HEK293 (cell line): Measurements from ENCODE around the gene ABCB11.

Experiments
- CTCF ChIA-PET: fragments of 350-600 bp; formaldehyde crosslinking; extraction: SDS; loops from one replicate; lab custom pipeline; 2021; ENCODE audit warnings: antibody characterized with exemption; lab: Yijun Ruan, JAX
- POLR2A ChIA-PET: fragments of 300-600 bp; formaldehyde crosslinking; extraction: SDS; loops from one replicate; lab custom pipeline; 2020; ENCODE audit warnings: antibody characterized with exemption, inconsistent platforms; lab: Yijun Ruan, JAX
- H3K27ac ChIP-seq: fragments of 200-500 bp; sonication (Bioruptor generic); 2 replicates; pipeline ENCODE4 v1.5.1; 2014; ENCODE audit warnings: low read depth, low read length, control low read depth, inconsistent platforms; ENCODE audit errors: extremely low read depth
- H3K36me3 ChIP-seq, 2 experiments: fragments of 200-500 bp in 1 of 2; sonication (Bioruptor generic) in 1 of 2; 1 replicate in 1 of 2; 2 replicates in 1 of 2; pipeline ENCODE4 v1.5.1; 2014 to 2017; ENCODE audit warnings: inconsistent platforms in 2 of 2, low read length in 2 of 2; ENCODE audit not compliant: control insufficient read depth in 2 of 2, insufficient read depth in 1 of 2
- H3K4me1 ChIP-seq: fragments of 200-500 bp; sonication (Bioruptor generic); 2 replicates; pipeline ENCODE4 v1.5.1; 2014; ENCODE audit warnings: mild to moderate bottlenecking, low read length, inconsistent platforms; ENCODE audit not compliant: control insufficient read depth, insufficient read depth
- H3K4me3 ChIP-seq: 2 replicates; pipeline ENCODE4 v1.5.1; 2011; ENCODE audit warnings: low read depth, mild to moderate bottlenecking, control low read depth, low read length, moderate library complexity
- H3K9me3 ChIP-seq: fragments of 200-500 bp; sonication (Bioruptor generic); 2 replicates; pipeline ENCODE4 v1.5.1; 2014; ENCODE audit warnings: low read depth, low read length, inconsistent platforms; ENCODE audit not compliant: control insufficient read depth, insufficient read depth
- BCL11B ChIP-seq: fragments of 450-650 bp; formaldehyde crosslinking; IDR thresholded peaks from 2 replicates; pipeline ENCODE4 v1.5.1; 2016; ENCODE audit warnings: low read depth, missing biosample characterization, missing genetic modification characterization
- CTCF ChIP-seq: fragments of 450-650 bp; formaldehyde crosslinking; IDR thresholded peaks from 2 replicates; pipeline ENCODE4 v1.5.1; 2016; ENCODE audit warnings: missing biosample characterization, missing genetic modification characterization
- IKZF3 ChIP-seq: fragments of 450-650 bp; IDR thresholded peaks from 2 replicates; pipeline ENCODE4 v1.5.0; 2018; ENCODE audit warnings: missing biosample characterization, mild to moderate bottlenecking, missing genetic modification characterization, moderate library complexity
- PRDM6 ChIP-seq: fragments of 450-650 bp; formaldehyde crosslinking; IDR thresholded peaks from 2 replicates; pipeline ENCODE4 v1.5.1; 2017; ENCODE audit warnings: missing biosample characterization, missing genetic modification characterization
- REST ChIP-seq: fragments of 450-650 bp; formaldehyde crosslinking; IDR thresholded peaks from 2 replicates; pipeline ENCODE4 v1.5.1; 2016; ENCODE audit warnings: missing biosample characterization, missing genetic modification characterization
- SCRT2 ChIP-seq: fragments of 450-650 bp; formaldehyde crosslinking; IDR thresholded peaks from 2 replicates; pipeline ENCODE4 v1.5.1; 2016; ENCODE audit warnings: missing biosample characterization, missing genetic modification characterization
- YY1 ChIP-seq: fragments of 450-650 bp; formaldehyde crosslinking; IDR thresholded peaks from 2 replicates; pipeline ENCODE4 v1.5.1; 2018; ENCODE audit warnings: missing biosample characterization, missing genetic modification characterization
- ZBTB20 ChIP-seq: fragments of 450-650 bp; formaldehyde crosslinking; IDR thresholded peaks from 2 replicates; pipeline ENCODE4 v1.5.1; 2016; ENCODE audit warnings: missing biosample characterization, missing genetic modification characterization
- ZBTB21 ChIP-seq: fragments of 450-650 bp; formaldehyde crosslinking; IDR thresholded peaks from 2 replicates; pipeline ENCODE4 v1.5.1; 2017; ENCODE audit warnings: missing biosample characterization, missing genetic modification characterization
- ZNF133 ChIP-seq: fragments of 450-650 bp; formaldehyde crosslinking; IDR thresholded peaks from 2 replicates; pipeline ENCODE4 v1.5.1; 2016; ENCODE audit warnings: missing biosample characterization, missing genetic modification characterization
- ZNF16 ChIP-seq: fragments of 450-650 bp; formaldehyde crosslinking; IDR thresholded peaks from 2 replicates; pipeline ENCODE4 v1.5.1; 2016; ENCODE audit warnings: low read depth, missing biosample characterization, missing genetic modification characterization
- ZNF19 ChIP-seq: fragments of 450-650 bp; formaldehyde crosslinking; IDR thresholded peaks from 2 replicates; pipeline ENCODE4; 2016; ENCODE audit warnings: missing biosample characterization, missing genetic modification characterization, low read depth
- ZNF335 ChIP-seq: fragments of 450-650 bp; formaldehyde crosslinking; conservative IDR thresholded peaks from 2 replicates; pipeline ENCODE4 v1.5.1; 2016; ENCODE audit warnings: missing biosample characterization, missing genetic modification characterization
- ZNF398 ChIP-seq: fragments of 450-650 bp; formaldehyde crosslinking; IDR thresholded peaks from 2 replicates; pipeline ENCODE4 v1.5.1; 2017; ENCODE audit warnings: missing biosample characterization, missing genetic modification characterization
- ZNF488 ChIP-seq: fragments of 450-650 bp; formaldehyde crosslinking; IDR thresholded peaks from 2 replicates; pipeline ENCODE4 v1.5.1; 2016; ENCODE audit warnings: missing biosample characterization, missing genetic modification characterization
- ZNF501 ChIP-seq: fragments of 450-650 bp; formaldehyde crosslinking; IDR thresholded peaks from 2 replicates; pipeline ENCODE4 v1.5.1; 2016; ENCODE audit warnings: missing biosample characterization, missing genetic modification characterization
- ZNF548 ChIP-seq: fragments of 450-650 bp; formaldehyde crosslinking; IDR thresholded peaks from 2 replicates; pipeline ENCODE4 v1.5.1; 2016; ENCODE audit warnings: missing biosample characterization, missing genetic modification characterization
- ZNF623 ChIP-seq: fragments of 450-650 bp; formaldehyde crosslinking; IDR thresholded peaks from 2 replicates; pipeline ENCODE4 v1.5.1; 2016; ENCODE audit warnings: missing biosample characterization, missing genetic modification characterization
- ZNF626 ChIP-seq: fragments of 450-650 bp; sonication (Bioruptor Pico); formaldehyde crosslinking; IDR thresholded peaks from 2 replicates; pipeline ENCODE4 v1.5.1; 2018; ENCODE audit warnings: missing biosample characterization, missing genetic modification characterization, inconsistent platforms
- ZNF658 ChIP-seq: fragments of 450-650 bp; formaldehyde crosslinking; IDR thresholded peaks from 2 replicates; pipeline ENCODE4; 2016; ENCODE audit warnings: missing biosample characterization, missing genetic modification characterization

ABCB11 gene

GRCh38 chr2:169034256-169034655 is 3.1 kb upstream of the ABCB11 start (continued):
- TF ChIP-seq ZNF548 (tag by site-specific recombination) (no peak), PRDM6 (tag by site-specific recombination) (no peak), IKZF3 (tag by site-specific recombination) (no peak), ZNF398 (no peak), ZNF16 (tag by site-specific recombination) (no peak), ZNF501 (tag by site-specific recombination) (no peak), CTCF (tag by site-specific recombination) (no peak)

- Histone ChIP-seq H3K4me1 (no peaks in the 10 kb centered on the region), H3K27ac (no peak overlapping the region), H3K36me3 (no peaks in the 10 kb centered on the region), H3K4me3 (no peak overlapping the region), H3K9me3 (no peaks in the 10 kb centered on the region)
- TF ChIP-seq ZNF19 (tag by site-specific recombination) (no peak), BCL11B (tag by site-specific recombination) (no peak), ZNF488 (tag by site-specific recombination) (no peak), ZNF623 (tag by site-specific recombination) (no peak), ZNF133 (tag by site-specific recombination) (no peak), YY1 (tag by site-specific recombination) (no peak), REST (no peak), ZNF658 (no peak), SCRT2 (tag by site-specific recombination) (no peak), ZBTB20 (tag by site-specific recombination) (no peak), ZNF626 (tag by site-specific recombination) (no peak), ZNF335 (tag by site-specific recombination) (no peak), ZBTB21 (tag by site-specific recombination) (no peak)
- CTCF ChIA-PET: interaction anchor here (1.4 to 1.5 kb wide), 2 partner anchors 68 to 103 kb away, joined by 3 read pairs; no protein-coding TSS in a partner anchor
- POLR2A ChIA-PET: no interaction called here
These were observed 1.8 kb downstream of the ABCB11 start for GRCh38 chr2:169029341-169029740.
